H1 (cell line): ENCODE results near the gene PRKCA. TPM values are rescaled to one million over a fixed set of nuclear protein-coding genes. Genes with fewer than 3 reads are reported as not detected.

Experiments
- CTCF ChIA-PET: fragments of 300-600 bp; sonication (Branson Sonifier 250); formaldehyde crosslinking; loops from one replicate; lab custom pipeline; 2021; ENCODE audit not compliant: partially characterized antibody; lab: Charles Lee
- POLR2A ChIA-PET: fragments of 300-600 bp; sonication (Branson Sonifier 250); formaldehyde crosslinking; loops from one replicate; lab custom pipeline; 2021; ENCODE audit warnings: inconsistent platforms; ENCODE audit not compliant: partially characterized antibody; lab: Charles Lee
- DNase-seq, 2 experiments: peaks; one replicate each; pipeline versions ENCODE4 v3.0.0 to v3.0.0-alpha.2; 2010 to 2022; ENCODE audit warnings: low spot score in 2 of 2, low read depth in 1 of 2, mixed read lengths in 1 of 2
- FAIRE-seq: peaks from 2 replicates; lab custom pipeline; 2011; peaks lifted over from hg19 to GRCh38; lab: Jason Lieb, UNC
- H2AFZ ChIP-seq: 2 replicates; pipeline ENCODE4 v1.8.1; 2012; ENCODE audit warnings: low read length, inconsistent platforms
- H2AK5ac ChIP-seq: 2 replicates; pipeline ENCODE4 v1.6.1; 2013; ENCODE audit warnings: low read depth, low read length
- H2BK120ac ChIP-seq: replicated peaks from 2 replicates; pipeline ENCODE3; 2013; ENCODE audit warnings: low read depth, low read length, inconsistent platforms
- H2BK12ac ChIP-seq: 2 replicates; pipeline ENCODE4 v1.6.1; 2013; ENCODE audit warnings: low read depth, low read length
- H2BK15ac ChIP-seq: 2 replicates; pipeline ENCODE4 v1.6.1; 2013; ENCODE audit warnings: low read length
- H2BK20ac ChIP-seq: 2 replicates; pipeline ENCODE4 v1.6.1; 2013; ENCODE audit warnings: low read length
- H2BK5ac ChIP-seq: 2 replicates; pipeline ENCODE4 v1.6.1; 2013; ENCODE audit warnings: low read depth, low read length
- H3K14ac ChIP-seq: 2 replicates; pipeline ENCODE4 v1.6.1; 2013; ENCODE audit warnings: inconsistent platforms; ENCODE audit not compliant: insufficient read length
- H3K18ac ChIP-seq: 2 replicates; pipeline ENCODE4 v1.6.1; 2013; ENCODE audit warnings: low read length; ENCODE audit errors: extremely low read depth
- H3K23ac ChIP-seq: 2 replicates; pipeline ENCODE4 v1.6.1; 2013; ENCODE audit warnings: inconsistent platforms; ENCODE audit not compliant: insufficient read length
- H3K23me2 ChIP-seq: 2 replicates; pipeline ENCODE4 v1.6.1; 2013; ENCODE audit warnings: low read depth, low read length
- H3K27ac ChIP-seq: 2 replicates; pipeline ENCODE4 v1.6.1; 2011; ENCODE audit warnings: low read depth, low read length, inconsistent platforms
- H3K27me3 ChIP-seq, 4 experiments: replicated peaks in 1 of 4; 1 replicate in 1 of 4; 2 replicates in 3 of 4; pipeline versions ENCODE4 v1.6.1 to v1.8.1; 2011 to 2013; ENCODE audit warnings: low read length in 3 of 4, mild to moderate bottlenecking in 3 of 4, inconsistent platforms in 2 of 4, mixed read lengths in 2 of 4, moderate library complexity in 1 of 4; ENCODE audit not compliant: control insufficient read depth in 3 of 4, insufficient read depth in 3 of 4; ENCODE audit errors: extremely low read depth in 1 of 4
- H3K36me3 ChIP-seq, 4 experiments: 2 replicates each; pipeline versions ENCODE4 v1.6.1 to v1.8.1; 2011 to 2013; ENCODE audit warnings: mild to moderate bottlenecking in 4 of 4, low read length in 3 of 4, moderate library complexity in 2 of 4, control low read depth in 1 of 4, inconsistent platforms in 1 of 4; ENCODE audit not compliant: insufficient read depth in 4 of 4, control insufficient read depth in 2 of 4
- H3K4ac ChIP-seq: replicated peaks from 2 replicates; pipeline ENCODE3; 2013; ENCODE audit warnings: low read length, low read depth, mixed read lengths, inconsistent platforms; ENCODE audit not compliant: insufficient read length
- H3K4me1 ChIP-seq, 4 experiments: replicated peaks in 1 of 4; 1 replicate in 1 of 4; 2 replicates in 3 of 4; pipeline versions ENCODE4 v1.6.1 to v1.8.1; 2011 to 2013; ENCODE audit warnings: low read length in 3 of 4, inconsistent platforms in 2 of 4, mixed read lengths in 1 of 4; ENCODE audit not compliant: insufficient read depth in 4 of 4, control insufficient read depth in 3 of 4
- H3K4me2 ChIP-seq, 2 experiments: 2 replicates each; pipeline versions ENCODE4 v1.6.1 to v1.8.1; 2011 to 2013; ENCODE audit warnings: low read depth in 2 of 2, low read length in 2 of 2, control low read depth in 1 of 2, inconsistent platforms in 1 of 2, mild to moderate bottlenecking in 1 of 2; ENCODE audit not compliant: insufficient read depth in 1 of 2
- H3K4me3 ChIP-seq, 4 experiments: fragments of 200-600, 300-600 bp in 1 of 4; sonication (generic), shearing (Covaris generic), sonication (Bioruptor Twin) in 1 of 4; 2 replicates each; pipeline versions ENCODE4 v1.5.1 to v1.8.1; 2011 to 2016; ENCODE audit warnings: low read length in 4 of 4, low read depth in 3 of 4, control low read depth in 2 of 4, inconsistent platforms in 2 of 4, mild to moderate bottlenecking in 2 of 4, mixed read lengths in 1 of 4, moderate library complexity in 1 of 4; ENCODE audit not compliant: insufficient read depth in 2 of 4; ENCODE audit errors: extremely low read depth in 1 of 4
- H3K56ac ChIP-seq: replicated peaks from 2 replicates; pipeline ENCODE3; 2013; ENCODE audit warnings: low read depth, mild to moderate bottlenecking, mixed read lengths, low read length, inconsistent platforms; ENCODE audit not compliant: insufficient read length
- H3K79me1 ChIP-seq: 2 replicates; pipeline ENCODE4 v1.6.1; 2013; ENCODE audit warnings: low read depth, low read length, control low read depth
- H3K79me2 ChIP-seq, 2 experiments: 2 replicates each; pipeline versions ENCODE4 v1.6.1 to v1.8.1; 2012 to 2013; ENCODE audit warnings: low read length in 2 of 2, mild to moderate bottlenecking in 2 of 2, inconsistent platforms in 1 of 2; ENCODE audit not compliant: insufficient read depth in 2 of 2, control insufficient read depth in 1 of 2
- H3K9ac ChIP-seq, 4 experiments: replicated peaks in 1 of 4; 1 replicate in 1 of 4; 2 replicates in 3 of 4; pipeline versions ENCODE4 v1.6.1 to v1.8.1; 2011 to 2013; ENCODE audit warnings: low read depth in 3 of 4, low read length in 3 of 4, control low read depth in 2 of 4, mild to moderate bottlenecking in 2 of 4, moderate library complexity in 2 of 4, inconsistent platforms in 1 of 4; ENCODE audit errors: extremely low read depth in 1 of 4
- H3K9me3 ChIP-seq, 2 experiments: 2 replicates each; pipeline versions ENCODE4 v1.6.1 to v1.8.1; 2012 to 2013; ENCODE audit warnings: mild to moderate bottlenecking in 2 of 2, moderate library complexity in 2 of 2, control low read depth in 1 of 2, inconsistent platforms in 1 of 2, low read depth in 1 of 2, low read length in 1 of 2, mixed read lengths in 1 of 2; ENCODE audit not compliant: insufficient read depth in 2 of 2
- H4K20me1 ChIP-seq, 2 experiments: replicated peaks in 1 of 2; 2 replicates each; pipeline versions ENCODE3 to v1.8.1; 2011 to 2013; ENCODE audit warnings: inconsistent platforms in 2 of 2, low read length in 2 of 2, mild to moderate bottlenecking in 1 of 2; ENCODE audit not compliant: insufficient read depth in 2 of 2, control insufficient read depth in 1 of 2
- H4K5ac ChIP-seq: 2 replicates; pipeline ENCODE4 v1.6.1; 2013; ENCODE audit warnings: low read length, low read depth, mixed read lengths, inconsistent platforms; ENCODE audit not compliant: insufficient read length
- H4K8ac ChIP-seq: 2 replicates; pipeline ENCODE4 v1.8.0; 2013; ENCODE audit warnings: mild to moderate bottlenecking, moderate library complexity, low read length, inconsistent platforms; ENCODE audit not compliant: insufficient read depth; ENCODE audit errors: extremely low read depth
- H4K91ac ChIP-seq: replicated peaks from 2 replicates; pipeline ENCODE3; 2013; ENCODE audit warnings: low read length, mixed read lengths, inconsistent platforms; ENCODE audit not compliant: insufficient read length
- NRF1 ChIP-seq: IDR thresholded peaks from 2 replicates; pipeline ENCODE4 v1.6.1; 2011; ENCODE audit warnings: mild to moderate bottlenecking, low read depth, low read length, improper control_type of control experiment
- WGBS, 2 experiments: shearing (Covaris generic) in 1 of 2; methylation state at CpG; one replicate each; pipeline versions ENCODE4 v1.1.6 to v1.1.7; 2013 to 2015; ENCODE audit warnings: low lambda C conversion rate in 2 of 2, mixed read lengths in 2 of 2, inconsistent platforms in 1 of 2, low coverage in 1 of 2, missing lambda C conversion rate in 1 of 2; ENCODE audit not compliant: insufficient replicate concordance in 2 of 2, insufficient coverage in 1 of 2, insufficient read length in 1 of 2; ENCODE audit errors: extremely low coverage in 1 of 2, missing lambda C conversion rate in 1 of 2; 5-methylcytosine and 5-hydroxymethylcytosine counted together
- polyA plus RNA-seq, 7 experiments: library from polyadenylated mRNA; depleted of rRNA in 3 of 7; stranded (reverse) in 5 of 7; unstranded in 2 of 7; fragments of >200 nt in 5 of 7; fragments of 200-250 nt in 2 of 7; gene quantifications; 1 replicate in 5 of 7; 2 replicates in 1 of 7; 4 replicates in 1 of 7; pipeline versions ENCODE4 v1.2.1 to v1.2.3, GENCODE V29; 2011 to 2013; ENCODE audit warnings: missing spikeins in 2 of 7, mixed read lengths in 2 of 7
- total RNA-seq: library from RNA; stranded (reverse); fragmentation: NEBNext Ultra II Directional; extraction: Animal tissue kit (Norgen Biotek cat#: 25700); gene quantifications from 2 replicates; pipeline ENCODE4 v1.2.1, GENCODE V29; 2021

PRKCA gene
- total and polyA plus RNA-seq, 2 of the 8 experiments (the other 6 are each of a cell fraction or from before 2014, with no cell fraction given) = 5.8 to 17.8 TPM

GRCh38 chr17:66678061-66678460 is 375.6 kb downstream of the PRKCA start:
- Histone ChIP-seq H3K23me2 (no peaks in the 10 kb centered on the region), H3K9ac (no peak overlapping the region), H3K79me1 (no peaks in the 10 kb centered on the region), H3K4me2 (no peak overlapping the region), H3K79me2 (no peaks in the 10 kb centered on the region), H3K4ac (no peak overlapping the region), H3K4me1 (peaks cover 0 to 3% (median 1%) of the 10 kb centered on the region in 4 experiments; a peak in 1 of 7 replicates), H3K27me3 (no peaks in the 10 kb centered on the region), H2BK15ac (no peak overlapping the region), H3K9me3 (peaks cover 0 to 3% of the 10 kb centered on the region in 2 experiments; a peak in 2 of 4 replicates), H2AFZ (no peak overlapping the region), H2BK5ac (no peak overlapping the region), H2BK120ac (no peak overlapping the region), H4K91ac (no peak overlapping the region), H3K27ac (no peak overlapping the region), H4K5ac (no peak overlapping the region), H4K8ac (no peak overlapping the region), H3K4me3 (no peak overlapping the region), H2BK20ac (no peak overlapping the region), H2BK12ac (no peak overlapping the region), H3K18ac (no peak overlapping the region), H2AK5ac (no peak overlapping the region), H3K36me3 (no peaks in the 10 kb centered on the region), H4K20me1 (no peaks in the 10 kb centered on the region), H3K23ac (no peak overlapping the region), H3K56ac (no peak overlapping the region), H3K14ac (no peak overlapping the region)
- DNase-seq (no peak), FAIRE-seq (no peak)
- POLR2A ChIA-PET = no interaction called here
- 86% methylated on average over 1 of the region's 1 CpG; no CpG with 5 or more reads in 1 of the 2 experiments for WGBS, 2 experiments
- CTCF ChIA-PET = no interaction called here
- TF ChIP-seq NRF1 = no peak
